Memory B cell (primary cell): ENCODE data around the gene SLC25A44.
A peak's percentile ranks its signal among the peaks of the same experiment; 100 is the strongest.

Experiments used
- ATAC-seq: fragments of 150-1000 bp; cut with Tn5 transposase; 2 replicates; pipeline ENCODE4 v1.10.0; 2021; ENCODE audit warnings: low read depth, mild to moderate bottlenecking, moderate library complexity
- DNase-seq, 2 donors: peaks; one replicate each; pipeline ENCODE4 v3.0.0; 2022; ENCODE audit warnings: low spot score in 2 of 2
- H3K27ac Mint-ChIP-seq: one replicate; pipeline ENCODE4 v1.8.0; 2022; ENCODE audit warnings: mild to moderate bottlenecking, moderate library complexity, mixed read lengths
- H3K27me3 Mint-ChIP-seq: one replicate; pipeline ENCODE4 v1.8.0; 2022; ENCODE audit warnings: mixed read lengths
- H3K36me3 Mint-ChIP-seq: one replicate; pipeline ENCODE4 v1.8.0; 2022; ENCODE audit warnings: mild to moderate bottlenecking, mixed read lengths
- H3K4me1 Mint-ChIP-seq: one replicate; pipeline ENCODE4 v1.8.0; 2022; ENCODE audit warnings: mixed read lengths
- H3K4me3 Mint-ChIP-seq: one replicate; pipeline ENCODE4 v1.8.0; 2022; ENCODE audit warnings: mild to moderate bottlenecking, moderate library complexity, mixed read lengths
- H3K9me3 Mint-ChIP-seq: one replicate; pipeline ENCODE4 v1.8.0; 2022; ENCODE audit warnings: mixed read lengths

SLC25A44 gene

DNA sequence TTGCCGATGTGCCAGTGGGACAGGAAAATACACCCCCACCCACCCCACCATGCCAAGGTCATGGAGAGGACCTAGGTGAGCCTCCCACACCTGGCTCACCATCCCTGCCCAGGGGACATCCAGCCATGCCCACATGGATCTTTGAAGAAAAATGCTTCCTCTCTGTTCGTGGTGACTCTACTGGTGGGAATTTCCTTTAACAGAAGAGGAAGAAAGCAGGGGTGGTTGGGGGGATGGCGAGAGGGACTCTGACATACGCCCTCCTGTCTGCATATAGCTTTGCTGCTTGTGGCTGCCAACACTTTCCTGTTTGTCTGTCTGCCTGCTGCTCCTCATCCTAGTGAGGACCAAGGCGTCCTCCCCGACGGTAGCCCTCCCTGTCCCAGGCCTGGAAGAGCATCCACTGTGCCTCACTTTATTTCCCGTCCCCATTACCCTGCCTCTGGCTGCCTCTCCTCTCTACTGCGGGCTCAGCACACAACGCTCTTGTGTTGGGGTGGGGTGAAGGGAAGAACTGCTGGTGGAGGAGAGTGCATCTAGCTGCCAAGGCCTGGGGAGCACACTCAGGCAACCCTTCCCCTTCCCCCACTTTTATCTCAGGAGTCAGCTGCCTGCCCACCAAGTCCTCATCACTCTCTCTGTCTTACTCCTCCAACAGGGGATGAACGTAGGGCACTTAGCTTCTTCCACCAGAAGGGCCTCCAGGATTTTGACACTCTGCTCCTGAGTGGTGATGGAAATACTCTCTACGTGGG, 38.0 kb upstream of the SLC25A44 start:
- DNase-seq: no peak
- no peaks in the 10 kb centered on the region for H3K9me3 Mint-ChIP-seq
- no peak overlapping the region for H3K27ac Mint-ChIP-seq
- H3K27me3 Mint-ChIP-seq: peaks cover 26% of the 10 kb centered on the region
- H3K4me1 Mint-ChIP-seq: peaks cover 48% of the 10 kb centered on the region
- ATAC-seq: no peak
- no peak overlapping the region for H3K4me3 Mint-ChIP-seq
- H3K36me3 Mint-ChIP-seq: no peaks in the 10 kb centered on the region

DNA sequence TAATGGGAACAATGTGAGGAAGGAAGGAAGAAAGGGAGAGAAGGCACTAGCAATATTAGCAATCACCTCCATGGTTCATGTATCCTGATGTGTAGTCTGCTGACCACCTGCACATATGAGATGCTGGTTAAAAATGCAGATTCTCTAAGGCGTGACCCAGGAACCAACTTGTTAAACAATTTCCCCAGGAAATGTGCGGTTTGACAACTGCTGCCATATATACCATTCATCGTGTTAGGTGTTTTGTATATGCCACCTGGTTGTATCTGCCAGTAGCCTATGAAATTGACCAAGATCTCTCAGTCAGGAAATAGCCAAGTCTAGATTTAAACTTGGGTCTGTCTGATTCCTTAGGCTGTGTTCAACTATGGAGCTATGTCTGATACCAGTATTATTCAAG, 36.4 kb upstream of the SLC25A44 start:
- no peak overlapping the region for H3K4me3 Mint-ChIP-seq
- peaks cover 45% of the 10 kb centered on the region for H3K4me1 Mint-ChIP-seq
- H3K27me3 Mint-ChIP-seq: peaks cover 28% of the 10 kb centered on the region
- DNase-seq (no peak), ATAC-seq (peak; percentile 30)
- no peak overlapping the region for H3K27ac Mint-ChIP-seq
- no peaks in the 10 kb centered on the region for H3K36me3 Mint-ChIP-seq
- H3K9me3 Mint-ChIP-seq: no peaks in the 10 kb centered on the region

DNA sequence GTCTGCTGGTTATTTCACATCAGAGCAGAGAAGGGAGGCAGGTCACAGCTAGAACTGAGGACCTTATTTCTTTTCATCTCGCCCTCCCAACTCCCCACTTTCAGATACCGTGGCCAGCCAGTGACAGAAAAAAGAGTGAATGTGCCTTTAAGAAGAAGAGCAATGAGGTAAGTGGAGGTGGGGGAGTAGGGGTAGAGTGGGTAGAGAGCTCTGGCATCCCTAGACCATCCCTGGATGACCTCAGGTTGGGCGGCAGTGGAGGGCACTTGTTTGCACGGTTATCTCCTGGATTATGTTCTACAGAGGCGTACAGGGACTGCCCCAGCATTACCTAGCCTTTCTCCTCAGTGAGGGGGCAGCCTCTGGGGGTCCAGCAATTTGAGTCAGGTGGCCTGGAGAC, 35.9 kb upstream of the SLC25A44 start:
- ATAC-seq (no peak), DNase-seq (no peak)
- no peaks in the 10 kb centered on the region for H3K9me3 Mint-ChIP-seq
- peaks cover 27% of the 10 kb centered on the region for H3K27me3 Mint-ChIP-seq
- H3K4me1 Mint-ChIP-seq: peaks cover 45% of the 10 kb centered on the region
- no peak overlapping the region for H3K27ac Mint-ChIP-seq
- no peak overlapping the region for H3K4me3 Mint-ChIP-seq
- H3K36me3 Mint-ChIP-seq: no peaks in the 10 kb centered on the region

DNA sequence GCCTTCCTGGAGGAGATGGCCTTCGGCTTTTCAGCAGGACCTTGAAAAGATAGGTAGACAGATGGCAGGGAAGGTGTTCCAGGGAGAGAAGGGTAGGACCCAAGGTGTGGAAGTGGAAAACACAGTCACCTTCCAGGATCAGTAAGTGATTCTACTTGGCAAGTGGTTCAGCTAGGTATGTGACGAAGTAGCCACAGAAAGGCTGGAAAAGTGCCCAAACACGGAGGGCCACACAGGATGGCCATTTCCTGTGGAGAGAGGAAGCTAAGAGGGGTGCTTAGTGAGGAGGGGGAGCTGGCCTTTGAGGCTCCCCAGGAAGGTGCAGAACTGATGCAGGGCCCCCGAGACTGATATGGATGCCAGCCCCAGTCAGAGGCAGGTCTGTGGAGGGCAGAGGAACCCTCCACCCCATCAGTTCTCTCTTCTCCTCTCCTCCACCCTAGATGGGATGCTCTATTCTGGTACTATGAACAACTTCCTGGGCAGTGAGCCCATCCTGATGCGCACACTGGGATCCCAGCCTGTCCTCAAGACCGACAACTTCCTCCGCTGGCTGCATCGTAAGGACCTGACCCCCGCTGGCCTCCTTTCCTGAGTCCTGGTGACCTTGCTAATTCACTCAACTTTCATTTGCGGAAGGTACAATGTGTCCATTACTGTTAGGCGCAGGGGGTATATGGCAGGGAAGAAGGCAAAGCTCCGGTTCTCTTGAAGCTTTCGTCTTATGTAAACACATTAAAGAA, 33.7 kb upstream of the SLC25A44 start:
- ATAC-seq: no peak
- peaks cover 2% of the 10 kb centered on the region for H3K9me3 Mint-ChIP-seq
- H3K27me3 Mint-ChIP-seq: peaks cover 29% of the 10 kb centered on the region
- H3K27ac Mint-ChIP-seq: no peak overlapping the region
- peaks cover 33% of the 10 kb centered on the region for H3K4me1 Mint-ChIP-seq
- no peak overlapping the region for H3K4me3 Mint-ChIP-seq
- DNase-seq: no peak
- no peaks in the 10 kb centered on the region for H3K36me3 Mint-ChIP-seq

DNA sequence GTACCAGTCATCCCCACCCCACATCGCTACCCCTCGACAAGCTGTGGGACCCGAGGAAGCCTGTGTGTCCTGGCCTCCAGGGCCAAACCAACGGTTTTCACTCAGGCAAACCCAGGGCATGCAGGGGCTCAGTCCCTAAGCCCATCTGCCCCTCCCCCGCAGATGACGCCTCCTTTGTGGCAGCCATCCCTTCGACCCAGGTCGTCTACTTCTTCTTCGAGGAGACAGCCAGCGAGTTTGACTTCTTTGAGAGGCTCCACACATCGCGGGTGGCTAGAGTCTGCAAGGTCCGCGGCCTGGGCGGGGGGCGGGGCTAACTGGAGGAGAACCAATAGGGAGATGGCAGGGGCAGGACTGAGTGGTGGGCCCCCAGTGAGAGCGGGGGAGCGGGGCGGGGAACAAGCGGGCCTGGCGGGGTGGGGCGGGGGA, 33.1 kb upstream of the SLC25A44 start:
- DNase-seq (no peak), ATAC-seq (no peak)
- Mint-ChIP-seq H3K9me3 (peaks cover 2% of the 10 kb centered on the region), H3K36me3 (no peaks in the 10 kb centered on the region), H3K4me1 (peaks cover 33% of the 10 kb centered on the region), H3K27me3 (peaks cover 29% of the 10 kb centered on the region), H3K27ac (no peak overlapping the region), H3K4me3 (peak overlapping the region; percentile 47)

DNA sequence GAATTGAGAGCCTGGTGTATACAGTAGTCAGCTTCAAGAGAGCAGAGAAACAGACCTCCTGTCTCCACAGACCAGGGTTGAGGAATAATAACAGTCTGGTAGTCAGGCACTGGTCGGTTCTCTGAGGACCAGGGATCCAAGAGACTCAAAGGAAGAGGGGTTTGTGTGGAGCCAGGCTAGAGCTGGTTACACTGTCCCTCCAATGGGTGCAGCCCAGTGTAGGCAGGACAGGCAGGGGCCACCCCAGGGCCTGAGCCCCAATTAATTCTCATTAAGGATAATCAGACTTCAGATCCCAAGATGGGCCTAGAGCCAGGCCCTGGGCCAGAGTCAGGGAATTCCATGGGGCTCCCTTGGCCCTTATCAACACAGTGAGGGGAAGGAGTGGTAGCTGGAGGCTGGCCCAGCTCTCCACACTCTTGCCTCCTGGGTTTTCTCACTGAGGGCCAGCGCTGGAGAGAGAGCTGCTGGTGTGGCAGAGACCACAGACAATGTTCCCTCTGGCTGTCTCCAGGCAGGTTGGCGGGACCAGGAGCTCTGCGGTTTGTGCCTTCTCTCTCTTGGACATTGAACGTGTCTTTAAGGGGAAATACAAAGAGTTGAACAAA, 31.4 kb upstream of the SLC25A44 start:
- peaks cover 28% of the 10 kb centered on the region for H3K27me3 Mint-ChIP-seq
- ATAC-seq (no peak), DNase-seq (no peak)
- peaks cover 21% of the 10 kb centered on the region for H3K4me1 Mint-ChIP-seq
- H3K36me3 Mint-ChIP-seq: no peaks in the 10 kb centered on the region
- H3K9me3 Mint-ChIP-seq: peaks cover 2% of the 10 kb centered on the region
- no peak overlapping the region for H3K4me3 Mint-ChIP-seq
- no peak overlapping the region for H3K27ac Mint-ChIP-seq

DNA sequence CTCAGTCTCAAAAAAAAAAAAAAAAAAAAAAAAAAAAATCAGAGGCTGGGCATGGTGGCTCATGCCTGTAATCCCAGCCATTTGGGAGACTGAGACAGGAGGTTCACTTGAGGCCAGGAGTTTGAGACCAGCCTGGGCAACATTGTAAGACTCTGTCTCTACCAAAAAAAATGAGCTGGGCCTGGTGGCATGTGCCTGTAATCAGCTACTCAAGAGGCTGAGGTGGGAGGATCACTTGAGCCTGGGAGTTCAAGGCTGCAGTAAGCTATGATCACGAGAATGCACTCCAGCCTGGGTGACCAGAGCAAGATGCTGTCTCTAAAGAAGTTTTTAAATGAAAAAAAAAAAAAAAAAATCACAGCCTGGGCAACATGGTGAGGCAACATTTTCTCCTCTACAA, 30.2 kb upstream of the SLC25A44 start:
- no peak overlapping the region for H3K27ac Mint-ChIP-seq
- H3K4me3 Mint-ChIP-seq: no peak overlapping the region
- peaks cover 2% of the 10 kb centered on the region for H3K9me3 Mint-ChIP-seq
- peaks cover 19% of the 10 kb centered on the region for H3K27me3 Mint-ChIP-seq
- peaks cover 9% of the 10 kb centered on the region for H3K4me1 Mint-ChIP-seq
- no peaks in the 10 kb centered on the region for H3K36me3 Mint-ChIP-seq
- DNase-seq (no peak), ATAC-seq (no peak)

DNA sequence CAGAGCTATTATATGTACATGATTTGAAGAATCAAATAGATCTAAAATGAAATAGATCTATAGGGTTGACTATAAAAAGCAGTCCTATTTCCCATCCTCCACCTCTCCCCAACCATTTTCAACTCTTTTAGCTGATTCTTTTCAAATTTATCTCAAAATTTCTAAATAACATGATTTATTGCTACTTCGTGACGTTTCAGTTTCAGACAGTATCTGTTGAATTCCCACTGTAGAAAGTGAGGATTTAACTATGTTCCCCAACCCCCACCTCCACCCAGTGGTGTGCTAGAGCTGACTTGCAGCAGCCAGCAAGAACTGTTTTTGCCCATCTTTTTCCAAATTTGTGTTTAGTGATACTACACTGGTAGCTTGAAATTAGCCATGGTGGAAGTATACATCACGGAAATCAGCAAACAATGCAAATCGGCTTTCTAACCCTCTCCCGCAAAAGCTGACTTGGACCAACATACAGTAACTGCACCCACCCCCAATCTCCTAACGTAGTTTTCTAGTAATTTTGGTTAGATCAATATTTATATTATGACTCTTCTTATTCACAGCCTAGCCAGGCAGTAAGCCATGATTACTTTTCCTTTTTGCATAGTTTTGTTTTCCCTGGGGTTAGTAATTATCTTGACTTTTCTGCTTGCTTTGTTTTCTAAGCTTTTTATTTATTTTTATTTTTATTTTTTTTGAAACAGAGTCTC, 29.6 kb upstream of the SLC25A44 start:
- Mint-ChIP-seq H3K27me3 (peaks cover 17% of the 10 kb centered on the region), H3K4me1 (peaks cover 8% of the 10 kb centered on the region), H3K27ac (no peak overlapping the region), H3K36me3 (peaks cover 2% of the 10 kb centered on the region), H3K4me3 (no peak overlapping the region), H3K9me3 (peaks cover 2% of the 10 kb centered on the region)
- ATAC-seq: no peak
- no peak for DNase-seq

DNA sequence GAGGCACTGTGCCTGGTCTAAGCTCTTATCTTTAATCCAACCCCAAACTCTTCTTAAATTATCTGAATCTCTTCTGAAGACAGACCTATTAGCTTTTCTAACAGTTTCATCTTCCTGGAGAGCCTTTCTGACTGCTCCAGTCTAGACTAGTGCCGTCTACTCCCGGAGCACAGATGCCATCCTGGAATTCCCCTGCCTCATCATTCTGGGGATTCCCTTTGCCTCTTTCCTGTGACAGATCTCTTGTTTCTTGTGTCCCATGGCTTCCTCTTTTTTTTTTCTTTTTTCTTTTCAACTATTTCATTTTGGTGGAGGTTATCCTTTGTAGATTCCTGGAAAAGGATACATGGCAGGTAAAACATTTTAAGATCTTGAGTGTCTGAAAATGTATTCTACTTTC, 28.8 kb upstream of the SLC25A44 start:
- Mint-ChIP-seq H3K9me3 (peaks cover 2% of the 10 kb centered on the region), H3K27me3 (peaks cover 13% of the 10 kb centered on the region), H3K4me1 (peaks cover 5% of the 10 kb centered on the region), H3K36me3 (peaks cover 2% of the 10 kb centered on the region), H3K27ac (no peak overlapping the region), H3K4me3 (no peak overlapping the region)
- peak; percentile 86 for ATAC-seq
- DNase-seq: no peak

DNA sequence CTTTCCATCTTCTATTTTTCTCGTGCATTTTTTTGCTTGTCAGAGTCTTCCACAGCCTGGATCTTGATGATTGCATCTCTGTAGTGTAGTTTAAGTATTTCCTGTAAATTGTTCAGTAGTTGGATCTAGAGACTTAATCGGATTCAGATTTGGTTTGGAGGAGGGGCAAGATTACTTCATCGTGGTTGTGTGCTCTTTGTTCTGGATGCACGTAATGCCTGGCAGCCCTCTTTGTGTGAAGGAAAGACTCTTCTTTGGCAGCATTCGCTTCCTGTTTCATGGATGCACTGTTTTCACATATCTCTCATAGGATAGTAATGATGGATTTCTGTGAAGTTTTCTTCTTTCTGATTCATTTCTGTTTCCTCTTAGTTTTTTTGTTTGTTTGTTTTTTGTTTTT, 26.4 kb upstream of the SLC25A44 start:
- ATAC-seq: no peak
- Mint-ChIP-seq H3K4me1 (peaks cover 2% of the 10 kb centered on the region), H3K27me3 (peaks cover 8% of the 10 kb centered on the region), H3K9me3 (peaks cover 2% of the 10 kb centered on the region), H3K27ac (no peak overlapping the region), H3K4me3 (no peak overlapping the region), H3K36me3 (peaks cover 2% of the 10 kb centered on the region)
- DNase-seq: no peak

DNA sequence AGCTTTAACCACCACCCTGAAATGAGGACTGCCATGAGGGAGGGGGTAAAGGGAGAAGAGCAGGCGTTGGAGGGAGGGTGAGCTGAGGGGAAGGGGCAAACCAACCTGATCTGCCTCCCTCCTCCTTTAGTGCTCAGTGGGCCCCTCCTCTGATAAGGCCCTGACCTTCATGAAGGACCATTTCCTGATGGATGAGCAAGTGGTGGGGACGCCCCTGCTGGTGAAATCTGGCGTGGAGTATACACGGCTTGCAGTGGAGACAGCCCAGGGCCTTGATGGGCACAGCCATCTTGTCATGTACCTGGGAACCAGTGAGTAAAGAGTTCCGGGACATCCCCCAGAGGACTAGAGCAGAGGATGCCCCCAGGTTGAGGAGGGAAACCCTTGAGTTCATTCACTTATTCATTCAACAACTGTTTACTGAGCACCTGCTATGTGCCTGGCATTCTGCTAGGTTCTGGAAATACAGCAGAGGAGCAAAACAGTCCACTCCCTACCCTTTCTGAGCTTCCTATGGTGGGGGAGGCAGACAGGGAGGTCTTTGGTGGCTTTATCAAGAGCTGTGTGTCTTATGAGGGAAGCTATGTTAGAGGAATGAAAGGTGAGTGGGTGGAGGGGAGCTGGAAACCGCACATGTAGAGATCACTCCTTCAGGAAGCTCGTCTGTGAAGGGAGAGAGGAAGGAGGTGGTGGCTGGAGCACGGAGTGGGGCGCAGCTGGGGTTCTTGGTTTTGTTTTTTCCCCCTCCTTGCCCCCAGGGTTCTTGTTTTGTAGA, 21.0 kb upstream of the SLC25A44 start:
- H3K27me3 Mint-ChIP-seq: peaks cover 17% of the 10 kb centered on the region
- no peak overlapping the region for H3K27ac Mint-ChIP-seq
- no peak overlapping the region for H3K4me3 Mint-ChIP-seq
- peaks cover 2% of the 10 kb centered on the region for H3K36me3 Mint-ChIP-seq
- ATAC-seq: no peak
- DNase-seq: no peak
- no peaks in the 10 kb centered on the region for H3K9me3 Mint-ChIP-seq
- H3K4me1 Mint-ChIP-seq: peaks cover 2% of the 10 kb centered on the region

DNA sequence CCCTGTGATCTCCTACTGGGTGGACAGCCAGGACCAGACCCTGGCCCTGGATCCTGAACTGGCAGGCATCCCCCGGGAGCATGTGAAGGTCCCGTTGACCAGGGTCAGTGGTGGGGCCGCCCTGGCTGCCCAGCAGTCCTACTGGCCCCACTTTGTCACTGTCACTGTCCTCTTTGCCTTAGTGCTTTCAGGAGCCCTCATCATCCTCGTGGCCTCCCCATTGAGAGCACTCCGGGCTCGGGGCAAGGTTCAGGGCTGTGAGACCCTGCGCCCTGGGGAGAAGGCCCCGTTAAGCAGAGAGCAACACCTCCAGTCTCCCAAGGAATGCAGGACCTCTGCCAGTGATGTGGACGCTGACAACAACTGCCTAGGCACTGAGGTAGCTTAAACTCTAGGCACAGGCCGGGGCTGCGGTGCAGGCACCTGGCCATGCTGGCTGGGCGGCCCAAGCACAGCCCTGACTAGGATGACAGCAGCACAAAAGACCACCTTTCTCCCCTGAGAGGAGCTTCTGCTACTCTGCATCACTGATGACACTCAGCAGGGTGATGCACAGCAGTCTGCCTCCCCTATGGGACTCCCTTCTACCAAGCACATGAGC, 17.2 kb upstream of the SLC25A44 start:
- Mint-ChIP-seq H3K9me3 (no peaks in the 10 kb centered on the region), H3K27ac (no peak overlapping the region), H3K4me3 (no peak overlapping the region), H3K4me1 (peaks cover 6% of the 10 kb centered on the region), H3K27me3 (peaks cover 18% of the 10 kb centered on the region), H3K36me3 (no peaks in the 10 kb centered on the region)
- DNase-seq: no peak
- no peak for ATAC-seq
